Heart left ventricle (tissue), 16 donors: ENCODE results near the gene PTPRD. TPM values are rescaled to one million over a fixed set of nuclear protein-coding genes. Genes with fewer than 3 reads are reported as not detected.

Experiments
- ATAC-seq, 4 donors: fragments of 200-7000 bp; cut with Tn5 transposase; one replicate each; pipeline ENCODE4 v1.9.1; 2020 to 2022; ENCODE audit warnings: moderate library complexity in 4 of 4, mild to moderate bottlenecking in 3 of 4, moderate number of reproducible peaks in 1 of 4
- DNase-seq, 5 donors: peaks; one replicate each; pipeline ENCODE4 v3.0.0-alpha.2; 2020
- H3K27ac ChIP-seq, 12 donors: fragments of 200-600 bp; sonication (generic) in 4 of 12; one replicate each; pipeline versions ENCODE4 v1.5.0 to v1.8.0; 2016 to 2022; ENCODE audit warnings: mild to moderate bottlenecking in 2 of 12
- H3K27me3 ChIP-seq, 9 donors: fragments of 200-600 bp; sonication (generic) in 2 of 9; one replicate each; pipeline versions ENCODE4 v1.5.1 to v1.8.0; 2016 to 2022; ENCODE audit warnings: mild to moderate bottlenecking in 3 of 9
- H3K36me3 ChIP-seq, 9 donors: fragments of 200-600 bp; sonication (generic) in 2 of 9; one replicate each; pipeline versions ENCODE4 v1.5.0 to v1.8.0; 2018 to 2022; ENCODE audit warnings: mild to moderate bottlenecking in 2 of 9
- H3K4me1 ChIP-seq, 12 donors: fragments of 200-600 bp; sonication (generic) in 4 of 12; one replicate each; pipeline versions ENCODE4 v1.5.0 to v1.8.0; 2016 to 2022; ENCODE audit warnings: mild to moderate bottlenecking in 3 of 12
- H3K4me3 ChIP-seq, 12 donors: fragments of 200-600 bp; sonication (generic) in 4 of 12; one replicate each; pipeline versions ENCODE4 v1.5.0 to v1.8.0; 2017 to 2022; ENCODE audit warnings: mild to moderate bottlenecking in 9 of 12, moderate library complexity in 4 of 12
- H3K9me3 ChIP-seq, 12 donors: fragments of 200-600 bp; sonication (generic) in 4 of 12; one replicate each; pipeline versions ENCODE4 v1.5.0 to v1.8.0; 2016 to 2022; ENCODE audit warnings: mild to moderate bottlenecking in 1 of 12
- CTCF ChIP-seq, 12 donors: fragments of 200-600 bp; sonication (generic) in 4 of 12; IDR thresholded peaks; one replicate each; pipeline versions ENCODE4 v1.5.0 to v1.8.0; 2018 to 2022; ENCODE audit warnings: antibody characterized with exemption in 12 of 12, mild to moderate bottlenecking in 5 of 12
- POLR2A ChIP-seq, 2 donors: fragments of 450-650 bp; IDR thresholded peaks; one replicate each; pipeline ENCODE4 v1.6.1; 2017; ENCODE audit warnings: antibody characterized with exemption in 2 of 2, mild to moderate bottlenecking in 2 of 2, moderate library complexity in 2 of 2
- WGBS, 4 donors: extraction: QIAGEN DNeasy Blood & Tissue Kit in 2 of 4; methylation state at CpG; one replicate each; pipeline versions ENCODE4 v1.1.5 to v1.1.7; 2013 to 2018; 5-methylcytosine and 5-hydroxymethylcytosine counted together
- intact Hi-C, 10 donors: fragments of 100-400 bp; cut with DNase I; formaldehyde crosslinking; loops; one replicate each; pipeline versions ENCODE4 v1.11.1 to v1.14.2; 2022
- polyA plus RNA-seq, 2 donors: library from polyadenylated mRNA; stranded (reverse); fragments of 200-250 nt; gene quantifications; one replicate each; pipeline ENCODE4 v1.2.3, GENCODE V29; 2013
- total RNA-seq, 9 donors: library from RNA; depleted of rRNA in 2 of 9; stranded (reverse); fragments of >200 nt in 2 of 9; fragmentation: NEBNext Ultra II Directional in 3 of 9; extraction: Animal tissue kit (Norgen Biotek cat#: 25700) in 3 of 9; gene quantifications; one replicate each; pipeline versions ENCODE4 v1.1.0 to v1.2.4, GENCODE V29; 2016 to 2023
- donor health status: ischemic (EF 13 %, LVEDD 7.1; RV severe dilation, severe dysfunction).
- donor health status: healthy with polysubstance abuse.
- donor health status: DM: no; HTN: yes; CAD: no.
- donor health status: DM: no; HTN: no; CAD: no.
- donor health status: ischemic (EF 25% LVEDD 6.9; RV normal size, moderate dysfunction).
- donor health status: ischemic (EF 25% LVEDD 5.7; RV mildly dilated, moderate dysfunction).
- donor health status: healthy.
- donor health status: DM: yes; HTN: yes; CAD: no.
- donor health status: ischemic (EF 35%, LVEDD 5.7; RV mildly dilated, moderate dysfunction).
- donor health status: nonischemic (EF 11% LVEDD 7.7; RV severe dilation, severe dysfunction).
- donor health status: DM: yes; HTN: yes; CAD: no.
- donor health status: PGD.
- donor health status: ischemic (EF 29% LVEDD 5.4; RV normal size, mild dysfunction).
- donor health status: nonischemic (EF 23%, LVEDD 6.1; RV moderate dilation, normal function).

PTPRD gene
- total and polyA plus RNA-seq, 11 donors = 1.4 to 25.3 (median 15.1) TPM

- WGBS, 4 donors = 92 to 97% (median 95%) methylated on average over 1 of the region's 1 CpG
- Histone ChIP-seq H3K27me3 (no peaks in the 10 kb centered on the region), H3K4me1 (no peaks in the 10 kb centered on the region), H3K36me3 (no peaks in the 10 kb centered on the region), H3K4me3 (no peak overlapping the region), H3K9me3 (no peaks in the 10 kb centered on the region), H3K27ac (no peak overlapping the region)
- ATAC-seq (no peak), DNase-seq (no peak)
- intact Hi-C loops = loop anchor here in 1 of 10 donors (10.0 kb wide), 1 partner anchor 52 kb away; no protein-coding TSS in a partner anchor
- TF ChIP-seq CTCF (IDR thresholded peaks at IDR 0.05) = no peak
- no peak for TF ChIP-seq POLR2A (IDR thresholded peaks at IDR 0.05)
These were observed 1905.8 kb downstream of the PTPRD start for GRCh38 chr9:8706998-8707397.

- intact Hi-C loops = loop anchor here in 1 of 10 donors (10.0 kb wide), 1 partner anchor 52 kb away; no protein-coding TSS in a partner anchor
- ATAC-seq = no peak
- H3K36me3 ChIP-seq = no peaks in the 10 kb centered on the region
- WGBS, 4 donors = 84 to 91% (median 88%) methylated on average over 6 of the region's 6 CpGs
- no peaks in the 10 kb centered on the region for H3K27me3 ChIP-seq
- H3K4me3 ChIP-seq = no peak overlapping the region
- no peaks in the 10 kb centered on the region for H3K4me1 ChIP-seq
- H3K27ac ChIP-seq = no peak overlapping the region
- DNase-seq = no peak
- TF ChIP-seq CTCF (IDR thresholded peaks at IDR 0.05) (no peak), POLR2A (IDR thresholded peaks at IDR 0.05) (no peak)
- no peaks in the 10 kb centered on the region for H3K9me3 ChIP-seq
These were observed 1906.3 kb downstream of the PTPRD start for GRCh38 chr9:8706531-8706930.

DNA sequence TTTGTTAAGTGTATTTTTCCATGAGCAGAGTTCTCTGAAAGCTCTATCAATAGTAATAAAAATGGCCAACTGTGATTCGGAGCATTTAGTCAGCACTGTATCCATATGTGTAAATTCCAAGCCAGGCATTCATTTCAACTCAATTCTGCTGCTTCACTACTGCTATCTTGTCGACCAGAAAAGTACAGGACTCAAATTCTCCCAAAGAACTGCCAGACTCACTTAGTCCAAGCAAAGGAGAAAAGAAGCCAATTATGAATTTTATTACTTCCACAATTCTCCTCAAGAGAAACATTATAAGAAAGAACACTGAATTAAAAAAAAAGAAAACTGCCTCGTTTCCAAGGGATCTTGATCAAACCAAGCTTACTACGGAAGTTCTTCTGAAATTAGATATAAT lies 1906.9 kb downstream of the PTPRD start:
- ATAC-seq (no peak), DNase-seq (no peak)
- Histone ChIP-seq H3K27ac (no peak overlapping the region), H3K4me1 (no peaks in the 10 kb centered on the region), H3K9me3 (no peaks in the 10 kb centered on the region), H3K36me3 (no peaks in the 10 kb centered on the region), H3K27me3 (no peaks in the 10 kb centered on the region), H3K4me3 (no peak overlapping the region)
- intact Hi-C loops = loop anchor here in 1 of 10 donors (10.0 kb wide), 1 partner anchor 51 kb away; no protein-coding TSS in a partner anchor
- 60 to 71% (median 64%) methylated on average over 4 of the region's 4 CpGs for WGBS, 4 donors
- no peak for TF ChIP-seq POLR2A (IDR thresholded peaks at IDR 0.05)
- no peak for TF ChIP-seq CTCF (IDR thresholded peaks at IDR 0.05)

DNA sequence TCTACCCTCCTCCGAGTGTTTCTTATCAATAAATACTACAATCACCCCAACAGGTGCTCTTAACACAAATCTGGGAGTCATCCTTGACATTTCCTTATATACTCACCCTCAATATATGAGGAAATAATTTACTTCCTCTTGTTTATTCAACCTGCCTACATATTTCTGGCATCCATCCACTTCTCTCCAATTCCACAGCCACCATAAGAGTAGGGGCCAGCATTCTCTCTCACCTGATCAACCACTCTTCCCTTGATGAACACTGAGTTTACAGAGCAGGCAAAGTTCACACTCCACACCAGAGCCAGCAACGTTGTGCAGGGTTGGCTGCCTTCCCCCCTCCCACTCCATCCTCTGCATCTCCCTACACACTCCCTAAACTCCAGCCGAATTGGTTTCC lies 1908.9 kb downstream of the PTPRD start:
- DNase-seq (no peak), ATAC-seq (no peak)
- no peaks in the 10 kb centered on the region for H3K36me3 ChIP-seq
- H3K4me3 ChIP-seq = no peak overlapping the region
- H3K27me3 ChIP-seq = no peaks in the 10 kb centered on the region
- intact Hi-C loops = loop anchor here in 1 of 10 donors (10.0 kb wide), 1 partner anchor 49 kb away; no protein-coding TSS in a partner anchor
- no peaks in the 10 kb centered on the region for H3K9me3 ChIP-seq
- H3K4me1 ChIP-seq = no peaks in the 10 kb centered on the region
- no peak overlapping the region for H3K27ac ChIP-seq
- 54 to 61% (median 58%) methylated on average over 3 of the region's 3 CpGs for WGBS, 4 donors
- no peak for TF ChIP-seq CTCF (IDR thresholded peaks at IDR 0.05)
- no peak for TF ChIP-seq POLR2A (IDR thresholded peaks at IDR 0.05)
